ENCODE results near the gene GFY. TPM values are rescaled to one million over a fixed set of nuclear protein-coding genes. Genes with fewer than 3 reads are reported as not detected.

Gene GFY
- total RNA-seq, 1 donor from 2014 or later = not detected

GRCh38 chr19:49422407-49423070, 2.6 kb upstream of the GFY start:
- FAIRE-seq = no peak
- Histone ChIP-seq H3K4me2 (ENCODE audit: low read length) (peak overlapping the region; percentile 25), H3K27me3 (ENCODE audit: insufficient read depth, low read length) (peaks cover 93% of the 10 kb centered on the region), H3K4me3 (ENCODE audit: insufficient read depth, low read depth, low read length) (no peak overlapping the region), H3K9ac (ENCODE audit: low read length) (no peak overlapping the region), H3K27ac (ENCODE audit: low read depth, low read length) (no peak overlapping the region), H2AFZ (ENCODE audit: low read depth, low read length) (peak overlapping the region; percentile 18), H3K36me3 (ENCODE audit: insufficient read depth, low read length) (no peaks in the 10 kb centered on the region), H3K79me2 (ENCODE audit: insufficient read depth, low read length) (no peaks in the 10 kb centered on the region), H3K9me3 (ENCODE audit: insufficient read depth, low read depth, low read length) (no peaks in the 10 kb centered on the region), H3K4me1 (ENCODE audit: insufficient read depth, low read length) (peaks cover 4% of the 10 kb centered on the region), H4K20me1 (ENCODE audit: insufficient read depth, low read length) (peaks cover 7% of the 10 kb centered on the region)
- H3K36me3 Mint-ChIP-seq (ENCODE audit: low read depth, unreplicated experiment) = peaks cover 3% of the 10 kb centered on the region
- peaks cover 4% of the 10 kb centered on the region for H3K4me1 Mint-ChIP-seq (ENCODE audit: low read depth, unreplicated experiment)
- no peak for DNase-seq (ENCODE audit: low read depth)
- H3K9me3 Mint-ChIP-seq (ENCODE audit: unreplicated experiment) = peaks cover 3% of the 10 kb centered on the region
- peak; percentile 75 for TF ChIP-seq EZH2 (IDR thresholded peaks at IDR 0.05; ENCODE audit: insufficient read depth, low read length)
- no peak for TF ChIP-seq CTCF (IDR thresholded peaks at IDR 0.05; ENCODE audit: insufficient read depth, low read depth, low read length)
- H3K27me3 Mint-ChIP-seq (ENCODE audit: low read depth, unreplicated experiment) = peaks cover 90% of the 10 kb centered on the region
- H3K27ac Mint-ChIP-seq (ENCODE audit: unreplicated experiment) = no peak overlapping the region
- H3K4me3 Mint-ChIP-seq (ENCODE audit: unreplicated experiment) = peak overlapping the region; percentile 72

GRCh38 chr19:49423071-49423984, 1.9 kb upstream of the GFY start, which contains the start of gene PTH2:
PTH2 (minus strand) TSS chr19:49423441; CDS start chr19:49423339, 102 bp downstream.
- no peak for FAIRE-seq
- peak within 1 kb of the TSS; percentile 35 for H2AFZ ChIP-seq (ENCODE audit: low read depth, low read length)

More at GRCh38 chr19:49423071-49423984, 1.9 kb upstream of the GFY start, which contains the start of gene PTH2:
- peak within 1 kb of the TSS; percentile 62 for H3K4me2 ChIP-seq (ENCODE audit: low read length)
- no peak for DNase-seq (ENCODE audit: low read depth)
- Mint-ChIP-seq H3K27ac (ENCODE audit: unreplicated experiment) (peak within 1 kb of the TSS; percentile 30), H3K9me3 (ENCODE audit: unreplicated experiment) (peaks cover 3% of the 10 kb centered on the region), H3K36me3 (ENCODE audit: low read depth, unreplicated experiment) (peaks cover 3% of the 10 kb centered on the region), H3K4me3 (ENCODE audit: unreplicated experiment) (peak within 1 kb of the TSS; percentile 72), H3K4me1 (ENCODE audit: low read depth, unreplicated experiment) (peaks cover 5% of the 10 kb centered on the region), H3K27me3 (ENCODE audit: low read depth, unreplicated experiment) (peaks cover 90% of the 10 kb centered on the region)
- no peak within 1 kb of the TSS for H3K9ac ChIP-seq (ENCODE audit: low read length)
- peaks cover 7% of the 10 kb centered on the region for H4K20me1 ChIP-seq (ENCODE audit: insufficient read depth, low read length)
- H3K4me1 ChIP-seq (ENCODE audit: insufficient read depth, low read length) = peaks cover 4% of the 10 kb centered on the region
- no peak within 1 kb of the TSS for H3K27ac ChIP-seq (ENCODE audit: low read depth, low read length)
- H3K9me3 ChIP-seq (ENCODE audit: insufficient read depth, low read depth, low read length) = no peaks in the 10 kb centered on the region
- TF ChIP-seq CTCF (IDR thresholded peaks at IDR 0.05; ENCODE audit: insufficient read depth, low read depth, low read length) = no peak
- TF ChIP-seq EZH2 (IDR thresholded peaks at IDR 0.05; ENCODE audit: insufficient read depth, low read length) = peak; percentile 69
- H3K27me3 ChIP-seq (ENCODE audit: insufficient read depth, low read length) = peaks cover 94% of the 10 kb centered on the region
- H3K79me2 ChIP-seq (ENCODE audit: insufficient read depth, low read length) = no peaks in the 10 kb centered on the region
- H3K4me3 ChIP-seq (ENCODE audit: insufficient read depth, low read depth, low read length) = no peak within 1 kb of the TSS
- H3K36me3 ChIP-seq (ENCODE audit: insufficient read depth, low read length) = no peaks in the 10 kb centered on the region

Measured in astrocyte (in vitro differentiated cells and primary cell).